ENCODE data around the gene TOB1.

TOB1 gene

DNA sequence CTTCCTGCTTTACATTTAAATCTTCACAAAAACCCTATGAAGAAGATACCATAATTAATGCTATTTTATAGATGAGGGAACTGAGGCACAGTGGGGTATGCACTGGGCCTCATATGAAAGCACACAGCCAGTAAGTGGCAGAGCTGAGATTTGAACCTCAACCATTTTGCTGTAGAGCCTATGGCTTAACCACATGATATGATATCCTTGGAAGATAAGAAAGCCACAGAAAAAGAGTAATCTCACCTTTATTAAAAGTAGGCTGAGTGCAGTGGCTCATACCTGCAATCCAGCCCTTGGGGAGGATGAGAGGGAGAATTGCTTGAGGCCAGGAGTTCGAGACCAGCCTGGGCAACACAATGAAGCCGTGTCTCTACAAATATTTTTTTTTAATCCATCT lies 15.0 kb upstream of the TOB1 start:
- POLR2A ChIA-PET = interaction anchor here (0.7 kb wide), 1 partner anchor 834 kb away, joined by 6 read pairs; no protein-coding TSS in a partner anchor

DNA sequence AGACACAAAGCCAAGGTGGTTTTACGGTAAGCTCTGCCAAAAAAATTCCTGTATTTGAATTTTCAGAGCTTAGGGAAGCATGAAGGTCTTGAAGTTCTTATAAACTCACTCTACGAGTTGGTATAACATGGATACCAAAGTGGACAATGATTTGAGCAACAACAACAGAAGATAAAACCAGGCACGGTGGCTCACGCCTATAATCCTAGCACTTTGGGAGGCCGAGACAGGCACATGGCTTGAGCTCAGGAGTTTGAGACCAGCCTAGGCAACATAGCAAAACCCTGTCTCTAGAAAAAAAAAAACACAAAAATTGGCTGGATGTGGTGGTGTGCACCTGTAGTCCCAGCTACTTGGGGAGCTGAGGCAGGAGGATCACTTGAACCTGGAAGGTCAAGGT lies 12.9 kb upstream of the TOB1 start:
- ChIA-PET CTCF (interaction anchor here (0.9 to 1.3 kb wide), 5 partner anchors 18 to 121 kb away, joined by 3 to 9 read pairs (median 4); no protein-coding TSS in a partner anchor), POLR2A (interaction anchor here (2.0 kb wide), 1 partner anchor 12 kb away, joined by 14 read pairs; the partner anchor contains the start of gene TOB1)
- Histone ChIP-seq H3K9me3 (ENCODE audit: control insufficient read depth, insufficient read depth, low read depth, low read length) (no peaks in the 10 kb centered on the region), H3K4me1 (ENCODE audit: control insufficient read depth, insufficient read depth, low read length) (no peaks in the 10 kb centered on the region), H3K4me3 (ENCODE audit: low read depth, low read length) (no peak overlapping the region), H3K36me3 (ENCODE audit: control insufficient read depth in 2 of 2, insufficient read depth in 1 of 2, low read length in 2 of 2) (no peaks in the 10 kb centered on the region), H3K27ac (ENCODE audit: extremely low read depth, low read depth, low read length) (no peak overlapping the region)
- no peak for TF ChIP-seq ZNF792 (tag by site-specific recombination; IDR thresholded peaks at IDR 0.05)
- TF ChIP-seq, protein P1, sequence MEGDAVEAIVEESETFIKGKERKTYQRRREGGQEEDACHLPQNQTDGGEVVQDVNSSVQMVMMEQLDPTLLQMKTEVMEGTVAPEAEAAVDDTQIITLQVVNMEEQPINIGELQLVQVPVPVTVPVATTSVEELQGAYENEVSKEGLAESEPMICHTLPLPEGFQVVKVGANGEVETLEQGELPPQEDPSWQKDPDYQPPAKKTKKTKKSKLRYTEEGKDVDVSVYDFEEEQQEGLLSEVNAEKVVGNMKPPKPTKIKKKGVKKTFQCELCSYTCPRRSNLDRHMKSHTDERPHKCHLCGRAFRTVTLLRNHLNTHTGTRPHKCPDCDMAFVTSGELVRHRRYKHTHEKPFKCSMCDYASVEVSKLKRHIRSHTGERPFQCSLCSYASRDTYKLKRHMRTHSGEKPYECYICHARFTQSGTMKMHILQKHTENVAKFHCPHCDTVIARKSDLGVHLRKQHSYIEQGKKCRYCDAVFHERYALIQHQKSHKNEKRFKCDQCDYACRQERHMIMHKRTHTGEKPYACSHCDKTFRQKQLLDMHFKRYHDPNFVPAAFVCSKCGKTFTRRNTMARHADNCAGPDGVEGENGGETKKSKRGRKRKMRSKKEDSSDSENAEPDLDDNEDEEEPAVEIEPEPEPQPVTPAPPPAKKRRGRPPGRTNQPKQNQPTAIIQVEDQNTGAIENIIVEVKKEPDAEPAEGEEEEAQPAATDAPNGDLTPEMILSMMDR (tag by site-specific recombination; IDR thresholded peaks at IDR 0.05) = no peak
- no peak for TF ChIP-seq FEZF1 (tag by site-specific recombination; IDR thresholded peaks at IDR 0.05)
- no peak for TF ChIP-seq TRIM28 (IDR thresholded peaks at IDR 0.05; ENCODE audit: borderline replicate concordance, low read length)
- TF ChIP-seq ZNF146 (tag by site-specific recombination; IDR thresholded peaks at IDR 0.05) = no peak
- TF ChIP-seq ZNF274 (IDR thresholded peaks at IDR 0.05; ENCODE audit: low read length) = no peak
- no peak for TF ChIP-seq ZNF274 (tag by site-specific recombination; IDR thresholded peaks at IDR 0.05; ENCODE audit: borderline replicate concordance)
- no peak for TF ChIP-seq ZNF174 (tag by site-specific recombination; IDR thresholded peaks at IDR 0.05)

More for the DNA sequence above, 15.0 kb upstream of the TOB1 start:
- Histone ChIP-seq H3K4me1 (ENCODE audit: control insufficient read depth, insufficient read depth, low read length) (no peaks in the 10 kb centered on the region), H3K4me3 (ENCODE audit: low read depth, low read length) (no peak overlapping the region), H3K9me3 (ENCODE audit: control insufficient read depth, insufficient read depth, low read depth, low read length) (no peaks in the 10 kb centered on the region), H3K36me3 (ENCODE audit: control insufficient read depth in 2 of 2, insufficient read depth in 1 of 2, low read length in 2 of 2) (no peaks in the 10 kb centered on the region), H3K27ac (ENCODE audit: extremely low read depth, low read depth, low read length) (no peak overlapping the region)
- no peak for TF ChIP-seq ZNF571 (tag by site-specific recombination; IDR thresholded peaks at IDR 0.05)
- no peak for TF ChIP-seq GLI2 (tag by site-specific recombination; IDR thresholded peaks at IDR 0.05; ENCODE audit: borderline replicate concordance, low read depth)
- no peak for TF ChIP-seq ZNF175 (tag by site-specific recombination; IDR thresholded peaks at IDR 0.05)
- TF ChIP-seq GLI4 (tag by site-specific recombination; IDR thresholded peaks at IDR 0.05) = no peak
- TF ChIP-seq TCF7L2 (IDR thresholded peaks at IDR 0.05; ENCODE audit: borderline replicate concordance, low read depth, low read length) = no peak
- TF ChIP-seq ZBTB1 (tag by site-specific recombination; IDR thresholded peaks at IDR 0.05) = no peak
- no peak for TF ChIP-seq ZNF221 (tag by site-specific recombination; IDR thresholded peaks at IDR 0.05; ENCODE audit: borderline replicate concordance)
- TF ChIP-seq HOXA7 (CRISPR knock-in tag; IDR thresholded peaks at IDR 0.05; ENCODE audit: borderline replicate concordance) = no peak
- TF ChIP-seq ZSCAN30 (tag by site-specific recombination; IDR thresholded peaks at IDR 0.05) = no peak
- no peak for TF ChIP-seq ZNF830 (tag by site-specific recombination; IDR thresholded peaks at IDR 0.05; ENCODE audit: low read depth)
- TF ChIP-seq, protein P2, sequence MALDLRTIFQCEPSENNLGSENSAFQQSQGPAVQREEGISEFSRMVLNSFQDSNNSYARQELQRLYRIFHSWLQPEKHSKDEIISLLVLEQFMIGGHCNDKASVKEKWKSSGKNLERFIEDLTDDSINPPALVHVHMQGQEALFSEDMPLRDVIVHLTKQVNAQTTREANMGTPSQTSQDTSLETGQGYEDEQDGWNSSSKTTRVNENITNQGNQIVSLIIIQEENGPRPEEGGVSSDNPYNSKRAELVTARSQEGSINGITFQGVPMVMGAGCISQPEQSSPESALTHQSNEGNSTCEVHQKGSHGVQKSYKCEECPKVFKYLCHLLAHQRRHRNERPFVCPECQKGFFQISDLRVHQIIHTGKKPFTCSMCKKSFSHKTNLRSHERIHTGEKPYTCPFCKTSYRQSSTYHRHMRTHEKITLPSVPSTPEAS (tag by site-specific recombination; IDR thresholded peaks at IDR 0.05) = no peak
- TF ChIP-seq ZNF701 (tag by site-specific recombination; IDR thresholded peaks at IDR 0.05) = no peak
- no peak for TF ChIP-seq ZNF670 (tag by site-specific recombination; IDR thresholded peaks at IDR 0.05; ENCODE audit: low read depth)
- TF ChIP-seq ZNF132 (tag by site-specific recombination; IDR thresholded peaks at IDR 0.05; ENCODE audit: borderline replicate concordance) = no peak
- TF ChIP-seq ZNF274 (IDR thresholded peaks at IDR 0.05; ENCODE audit: low read length) = no peak
- no peak for TF ChIP-seq ZNF274 (tag by site-specific recombination; IDR thresholded peaks at IDR 0.05; ENCODE audit: borderline replicate concordance)
- TF ChIP-seq MZF1 (tag by site-specific recombination; IDR thresholded peaks at IDR 0.05; ENCODE audit: borderline replicate concordance) = no peak
- TF ChIP-seq, protein P3, sequence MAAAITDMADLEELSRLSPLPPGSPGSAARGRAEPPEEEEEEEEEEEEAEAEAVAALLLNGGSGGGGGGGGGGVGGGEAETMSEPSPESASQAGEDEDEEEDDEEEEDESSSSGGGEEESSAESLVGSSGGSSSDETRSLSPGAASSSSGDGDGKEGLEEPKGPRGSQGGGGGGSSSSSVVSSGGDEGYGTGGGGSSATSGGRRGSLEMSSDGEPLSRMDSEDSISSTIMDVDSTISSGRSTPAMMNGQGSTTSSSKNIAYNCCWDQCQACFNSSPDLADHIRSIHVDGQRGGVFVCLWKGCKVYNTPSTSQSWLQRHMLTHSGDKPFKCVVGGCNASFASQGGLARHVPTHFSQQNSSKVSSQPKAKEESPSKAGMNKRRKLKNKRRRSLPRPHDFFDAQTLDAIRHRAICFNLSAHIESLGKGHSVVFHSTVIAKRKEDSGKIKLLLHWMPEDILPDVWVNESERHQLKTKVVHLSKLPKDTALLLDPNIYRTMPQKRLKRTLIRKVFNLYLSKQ (tag by site-specific recombination; IDR thresholded peaks at IDR 0.05; ENCODE audit: borderline replicate concordance) = no peak
- TF ChIP-seq, protein P4, sequence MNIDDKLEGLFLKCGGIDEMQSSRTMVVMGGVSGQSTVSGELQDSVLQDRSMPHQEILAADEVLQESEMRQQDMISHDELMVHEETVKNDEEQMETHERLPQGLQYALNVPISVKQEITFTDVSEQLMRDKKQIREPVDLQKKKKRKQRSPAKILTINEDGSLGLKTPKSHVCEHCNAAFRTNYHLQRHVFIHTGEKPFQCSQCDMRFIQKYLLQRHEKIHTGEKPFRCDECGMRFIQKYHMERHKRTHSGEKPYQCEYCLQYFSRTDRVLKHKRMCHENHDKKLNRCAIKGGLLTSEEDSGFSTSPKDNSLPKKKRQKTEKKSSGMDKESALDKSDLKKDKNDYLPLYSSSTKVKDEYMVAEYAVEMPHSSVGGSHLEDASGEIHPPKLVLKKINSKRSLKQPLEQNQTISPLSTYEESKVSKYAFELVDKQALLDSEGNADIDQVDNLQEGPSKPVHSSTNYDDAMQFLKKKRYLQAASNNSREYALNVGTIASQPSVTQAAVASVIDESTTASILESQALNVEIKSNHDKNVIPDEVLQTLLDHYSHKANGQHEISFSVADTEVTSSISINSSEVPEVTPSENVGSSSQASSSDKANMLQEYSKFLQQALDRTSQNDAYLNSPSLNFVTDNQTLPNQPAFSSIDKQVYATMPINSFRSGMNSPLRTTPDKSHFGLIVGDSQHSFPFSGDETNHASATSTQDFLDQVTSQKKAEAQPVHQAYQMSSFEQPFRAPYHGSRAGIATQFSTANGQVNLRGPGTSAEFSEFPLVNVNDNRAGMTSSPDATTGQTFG (tag by site-specific recombination; IDR thresholded peaks at IDR 0.05; ENCODE audit: borderline replicate concordance) = no peak
- no peak for TF ChIP-seq ZNF404 (tag by site-specific recombination; IDR thresholded peaks at IDR 0.05)
- TF ChIP-seq, protein P5, sequence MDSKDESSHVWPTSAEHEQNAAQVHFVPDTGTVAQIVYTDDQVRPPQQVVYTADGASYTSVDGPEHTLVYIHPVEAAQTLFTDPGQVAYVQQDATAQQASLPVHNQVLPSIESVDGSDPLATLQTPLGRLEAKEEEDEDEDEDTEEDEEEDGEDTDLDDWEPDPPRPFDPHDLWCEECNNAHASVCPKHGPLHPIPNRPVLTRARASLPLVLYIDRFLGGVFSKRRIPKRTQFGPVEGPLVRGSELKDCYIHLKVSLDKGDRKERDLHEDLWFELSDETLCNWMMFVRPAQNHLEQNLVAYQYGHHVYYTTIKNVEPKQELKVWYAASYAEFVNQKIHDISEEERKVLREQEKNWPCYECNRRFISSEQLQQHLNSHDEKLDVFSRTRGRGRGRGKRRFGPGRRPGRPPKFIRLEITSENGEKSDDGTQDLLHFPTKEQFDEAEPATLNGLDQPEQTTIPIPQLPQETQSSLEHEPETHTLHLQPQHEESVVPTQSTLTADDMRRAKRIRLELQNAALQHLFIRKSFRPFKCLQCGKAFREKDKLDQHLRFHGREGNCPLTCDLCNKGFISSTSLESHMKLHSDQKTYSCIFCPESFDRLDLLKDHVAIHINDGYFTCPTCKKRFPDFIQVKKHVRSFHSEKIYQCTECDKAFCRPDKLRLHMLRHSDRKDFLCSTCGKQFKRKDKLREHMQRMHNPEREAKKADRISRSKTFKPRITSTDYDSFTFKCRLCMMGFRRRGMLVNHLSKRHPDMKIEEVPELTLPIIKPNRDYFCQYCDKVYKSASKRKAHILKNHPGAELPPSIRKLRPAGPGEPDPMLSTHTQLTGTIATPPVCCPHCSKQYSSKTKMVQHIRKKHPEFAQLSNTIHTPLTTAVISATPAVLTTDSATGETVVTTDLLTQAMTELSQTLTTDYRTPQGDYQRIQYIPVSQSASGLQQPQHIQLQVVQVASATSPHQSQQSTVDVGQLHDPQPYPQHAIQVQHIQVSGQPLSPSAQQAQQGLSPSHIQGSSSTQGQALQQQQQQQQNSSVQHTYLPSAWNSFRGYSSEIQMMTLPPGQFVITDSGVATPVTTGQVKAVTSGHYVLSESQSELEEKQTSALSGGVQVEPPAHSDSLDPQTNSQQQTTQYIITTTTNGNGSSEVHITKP (tag by site-specific recombination; IDR thresholded peaks at IDR 0.05) = no peak
- CTCF ChIA-PET = interaction anchor here (0.5 kb wide), 1 partner anchor 330 kb away, joined by 3 read pairs; no protein-coding TSS in a partner anchor

Data from HEK293 (cell line).